Caki2 (cell line): ENCODE results near the gene C11orf24. TPM values are rescaled to one million over a fixed set of nuclear protein-coding genes. Genes with fewer than 3 reads are reported as not detected.
"Not testable (repeated sequence)": the region's sequence is repeated elsewhere in the genome, so short reads cannot be mapped to it uniquely, and the experiment has no call there.

ENCODE experiments used
- DNase-seq: peaks from one replicate; pipeline ENCODE4 v3.0.0-alpha.2; 2015; ENCODE audit warnings: low read depth
- in situ Hi-C: cut with HindIII; loops from 2 replicates; pipeline ENCODE4 v1.10.0; 2016; ENCODE audit warnings: low sequenced_read_pairs, low pct_unique_long_range_greater_than_20kb, mixed read lengths
- total RNA-seq: library from RNA; depleted of rRNA; stranded (reverse); fragments of >200 nt; shearing (Covaris generic); gene quantifications from 2 replicates; pipeline ENCODE4 v1.2.3, GENCODE V29; 2014; ENCODE audit warnings: low replicate concordance

The C11orf24 gene
- total RNA-seq, 1 experiment from 2014 or later: 22.6 TPM

- in situ Hi-C loops: no loop called here
- no peak for DNase-seq
These were observed 11.3 kb downstream of the C11orf24 start for GRCh38 chr11:68260484-68260883.

- in situ Hi-C loops: no loop called here
- DNase-seq: no peak
These were observed 12.4 kb downstream of the C11orf24 start for GRCh38 chr11:68259122-68259959.

- no peak for DNase-seq
- in situ Hi-C loops: no loop called here
These were observed 13.4 kb downstream of the C11orf24 start for GRCh38 chr11:68258363-68258765.

GRCh38 chr11:68257477-68258362 is 14.1 kb downstream of the C11orf24 start:
- DNase-seq: peak; percentile 72
- in situ Hi-C loops: no loop called here

GRCh38 chr11:68256331-68256741 is 15.4 kb downstream of the C11orf24 start:
- in situ Hi-C loops: no loop called here
- DNase-seq: no peak

- in situ Hi-C loops: no loop called here
- no peak for DNase-seq
These were observed 16.2 kb downstream of the C11orf24 start for GRCh38 chr11:68255526-68255925.

GRCh38 chr11:68254421-68254820 is 17.4 kb downstream of the C11orf24 start:
- in situ Hi-C loops: no loop called here
- no peak for DNase-seq

- in situ Hi-C loops: no loop called here
- no peak for DNase-seq
These were observed 20.0 kb downstream of the C11orf24 start for GRCh38 chr11:68251765-68252164.

GRCh38 chr11:68244912-68245311 is 26.9 kb downstream of the C11orf24 start:
- in situ Hi-C loops, DNase-seq: not testable (repeated sequence)

- in situ Hi-C loops, DNase-seq: not testable (repeated sequence)
These were observed 27.9 kb downstream of the C11orf24 start for GRCh38 chr11:68243847-68244246.

GRCh38 chr11:68242616-68243015 is 29.2 kb downstream of the C11orf24 start:
- in situ Hi-C loops: no loop called here
- DNase-seq: no peak

- in situ Hi-C loops: no loop called here
- DNase-seq: no peak
These were observed 40.2 kb downstream of the C11orf24 start for GRCh38 chr11:68231621-68232020.

GRCh38 chr11:68229601-68230000 is 42.2 kb downstream of the C11orf24 start:
- in situ Hi-C loops: no loop called here
- no peak for DNase-seq

- in situ Hi-C loops: no loop called here
- DNase-seq: no peak
These were observed 45.4 kb downstream of the C11orf24 start for GRCh38 chr11:68226421-68226820.

- no peak for DNase-seq
- in situ Hi-C loops: no loop called here
These were observed 47.2 kb downstream of the C11orf24 start for GRCh38 chr11:68224606-68225005.

- in situ Hi-C loops: no loop called here
- DNase-seq: no peak
These were observed 48.5 kb downstream of the C11orf24 start for GRCh38 chr11:68223275-68223674.

GRCh38 chr11:68221406-68221805 is 50.4 kb downstream of the C11orf24 start:
- DNase-seq: no peak
- in situ Hi-C loops: no loop called here

GRCh38 chr11:68216171-68216938 is 55.4 kb downstream of the C11orf24 start:
- no peak for DNase-seq
- in situ Hi-C loops: no loop called here
